NCI-H524 treated with DMSO at 0.1 percent for 48 hours (cell line): Measurements from ENCODE around the gene ADCY2.

Experiments
- DNase-seq: peaks from one replicate; lab custom pipeline; 2025; lab: John Stamatoyannopoulos, UW

ADCY2 gene

DNA sequence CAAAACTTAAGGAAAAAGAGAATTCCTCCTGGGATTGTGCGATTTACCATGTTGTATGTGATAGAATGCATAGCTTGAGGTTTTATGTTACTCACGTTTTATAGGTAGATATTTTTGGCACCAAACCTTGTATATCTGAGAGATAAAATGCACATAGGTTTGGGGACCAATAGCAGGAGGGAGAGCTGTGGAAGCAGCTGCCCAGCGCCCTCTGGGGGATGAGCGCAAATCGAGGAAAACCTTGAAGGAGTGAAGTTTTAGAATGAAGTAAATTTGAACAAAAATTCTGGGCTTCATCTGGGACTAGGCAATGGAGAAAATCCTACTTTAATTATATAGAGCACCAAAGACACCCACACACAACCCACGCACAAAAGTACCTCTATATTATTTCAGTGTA lies 197.0 kb downstream of the ADCY2 start:
- no peak for DNase-seq

DNA sequence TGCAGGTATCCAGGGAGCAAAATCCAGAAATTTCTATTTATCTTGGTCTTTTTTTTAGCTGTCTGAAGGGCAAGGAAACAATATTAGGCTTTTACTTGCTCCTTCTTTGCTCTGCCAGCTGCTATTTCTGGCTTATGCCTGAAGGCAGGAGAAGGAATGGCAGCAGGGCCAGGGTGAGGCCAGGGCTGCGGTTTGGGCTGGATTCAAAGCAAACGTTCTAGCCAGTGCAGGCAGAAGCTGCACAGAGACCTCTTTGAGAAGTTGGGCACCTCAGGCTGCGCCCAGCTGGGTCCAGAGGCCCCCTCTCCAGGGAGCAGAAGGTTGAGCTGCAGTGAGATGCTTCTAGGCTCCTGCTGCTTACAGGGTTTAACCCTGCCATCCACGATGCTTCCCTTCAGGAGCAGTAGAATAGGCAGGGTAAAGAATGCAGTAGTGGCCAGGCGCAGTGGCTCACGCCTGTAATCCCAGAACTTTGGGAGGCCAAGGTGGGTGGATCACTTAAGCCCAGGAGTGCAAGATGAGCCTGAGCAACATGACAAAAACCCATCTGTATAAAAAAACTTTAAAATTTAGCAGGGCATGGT lies 201.2 kb downstream of the ADCY2 start:
- no peak for DNase-seq

DNA sequence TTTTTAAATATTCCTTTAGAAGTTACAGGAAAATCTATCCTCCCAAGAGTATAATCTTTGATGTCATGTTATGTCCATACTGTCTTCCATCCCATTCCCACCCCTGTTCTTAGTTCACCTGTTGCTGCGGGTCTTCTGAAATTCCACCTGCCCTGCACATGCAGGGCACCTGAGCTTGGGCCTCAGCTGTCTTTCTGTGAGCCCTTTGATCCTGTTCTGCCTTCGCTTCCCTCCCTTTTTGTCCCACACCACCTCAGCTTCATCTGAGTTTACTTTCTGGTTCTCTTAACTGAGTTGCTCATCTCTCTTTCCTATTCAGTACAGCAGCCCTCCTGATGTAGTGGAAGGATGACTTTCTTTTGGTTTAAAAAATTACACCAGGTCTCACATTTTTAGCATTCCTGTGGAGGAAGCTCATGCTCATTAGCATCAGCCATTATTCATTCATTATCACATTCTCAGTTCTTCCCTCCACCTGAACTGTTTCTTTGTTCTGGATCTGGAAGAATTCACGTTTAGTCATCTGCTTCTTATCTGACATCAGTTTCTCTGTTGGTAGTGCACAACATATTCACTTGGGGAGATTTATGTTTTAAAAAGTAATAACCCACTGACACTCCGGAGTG lies 211.0 kb downstream of the ADCY2 start:
- DNase-seq: no peak

DNA sequence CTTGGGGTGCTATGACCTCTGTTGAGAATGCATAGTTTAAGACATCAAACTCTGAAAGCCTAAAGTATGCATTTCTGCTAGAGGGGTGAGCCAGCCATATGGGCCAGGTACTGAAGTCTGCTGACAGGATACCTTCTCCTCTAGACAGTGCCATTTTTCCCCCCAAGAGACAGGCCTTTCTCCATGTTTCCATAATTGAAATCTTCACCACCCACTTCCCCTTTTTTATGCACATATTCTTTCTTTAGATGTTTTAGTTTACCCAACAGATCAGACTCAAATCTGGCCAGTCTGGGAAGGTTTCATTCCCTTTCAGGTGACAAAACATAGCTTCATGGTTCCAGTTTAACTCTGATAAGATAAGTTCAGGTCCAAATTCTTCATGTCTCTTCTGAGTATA lies 212.8 kb downstream of the ADCY2 start:
- no peak for DNase-seq

DNA sequence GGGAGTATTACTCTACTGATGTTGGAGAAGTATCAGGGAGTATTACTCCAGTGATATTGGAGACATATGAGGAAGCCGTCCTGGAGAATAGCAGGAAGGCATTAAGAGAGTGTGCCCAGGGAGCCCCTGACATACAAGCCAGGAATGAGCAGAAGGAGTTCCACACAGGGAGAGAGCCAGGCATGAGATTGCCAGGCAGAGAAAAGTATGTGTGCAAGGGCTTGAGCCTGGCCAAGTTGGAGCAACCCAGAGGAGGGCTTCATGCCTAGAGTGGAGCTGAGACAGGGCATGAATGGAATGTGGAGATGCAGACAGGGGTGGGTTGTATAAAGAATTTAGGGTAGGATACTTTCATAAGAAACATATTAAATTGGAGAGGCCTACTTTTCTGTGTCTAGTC lies 213.8 kb downstream of the ADCY2 start:
- no peak for DNase-seq

DNA sequence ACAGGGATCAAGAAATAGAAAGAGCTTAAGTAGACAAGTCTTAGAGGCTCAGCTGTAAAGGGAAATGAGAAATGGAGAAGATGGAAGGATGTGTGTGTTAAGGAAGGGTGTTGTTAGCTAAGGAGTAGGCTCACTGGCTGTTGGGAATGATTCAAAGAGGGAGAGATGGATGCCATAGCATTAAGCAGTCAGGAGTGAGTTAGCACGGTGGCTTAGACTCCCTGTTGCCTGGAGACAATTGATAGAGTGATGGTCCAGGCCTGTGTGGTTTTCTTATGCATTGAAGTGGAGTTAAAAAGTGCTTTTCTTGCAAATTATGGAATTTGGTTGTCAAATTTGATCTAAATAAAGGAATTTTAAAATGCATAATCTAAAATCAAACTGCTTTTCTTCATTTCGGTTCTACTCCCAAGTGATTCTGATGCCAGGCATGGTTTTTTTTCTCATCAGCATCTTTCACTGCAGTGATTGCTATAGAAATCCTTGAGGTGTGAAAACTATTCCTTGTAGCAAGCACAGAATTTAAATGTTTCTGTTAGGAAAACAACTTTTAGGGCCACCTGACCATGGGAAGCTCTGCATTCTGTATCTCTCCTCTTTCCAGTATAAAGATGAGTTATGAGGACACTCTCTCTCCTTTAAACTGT lies 214.7 kb downstream of the ADCY2 start:
- DNase-seq: no peak

DNA sequence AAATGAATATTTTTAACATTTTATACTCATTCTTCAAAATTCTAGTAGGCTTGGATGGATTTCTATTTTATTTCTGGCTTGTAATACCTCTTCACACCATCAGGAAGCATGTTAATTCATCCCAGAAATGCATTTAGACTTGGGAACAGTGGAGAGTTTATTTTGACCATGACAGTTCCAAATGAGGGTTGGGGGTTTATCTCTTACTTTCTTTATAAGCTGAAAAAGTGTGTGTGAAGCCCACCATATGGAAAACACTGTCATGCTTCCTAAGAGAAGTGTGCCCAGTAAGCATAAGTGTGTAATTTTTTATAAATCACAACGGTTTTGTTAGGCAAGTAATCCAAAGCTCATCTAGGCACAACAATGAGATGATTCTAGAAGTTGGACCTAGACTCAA lies 215.6 kb downstream of the ADCY2 start:
- DNase-seq: no peak

DNA sequence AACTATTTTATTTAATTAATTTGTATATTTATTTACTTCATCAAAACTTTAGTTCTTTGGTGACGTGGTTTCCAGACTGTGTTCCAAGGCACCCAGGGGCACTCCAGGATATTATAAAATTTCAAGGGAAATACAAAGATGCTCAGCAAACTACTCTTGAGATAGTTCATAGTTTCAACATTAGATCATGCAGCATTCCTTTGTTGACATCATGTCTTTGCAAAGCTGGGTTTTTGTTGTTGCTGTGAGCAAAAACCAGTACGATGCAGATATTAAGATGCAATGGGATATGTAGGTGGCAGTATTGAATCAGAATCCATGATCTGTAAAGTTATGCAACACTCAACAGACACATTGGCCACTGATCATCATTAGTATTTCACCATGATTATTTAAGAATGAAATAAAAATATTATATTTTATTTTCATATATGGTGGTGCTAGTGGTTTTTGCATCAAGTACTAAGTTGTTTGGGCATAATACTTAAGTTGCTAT lies 219.7 kb downstream of the ADCY2 start:
- no peak for DNase-seq

DNA sequence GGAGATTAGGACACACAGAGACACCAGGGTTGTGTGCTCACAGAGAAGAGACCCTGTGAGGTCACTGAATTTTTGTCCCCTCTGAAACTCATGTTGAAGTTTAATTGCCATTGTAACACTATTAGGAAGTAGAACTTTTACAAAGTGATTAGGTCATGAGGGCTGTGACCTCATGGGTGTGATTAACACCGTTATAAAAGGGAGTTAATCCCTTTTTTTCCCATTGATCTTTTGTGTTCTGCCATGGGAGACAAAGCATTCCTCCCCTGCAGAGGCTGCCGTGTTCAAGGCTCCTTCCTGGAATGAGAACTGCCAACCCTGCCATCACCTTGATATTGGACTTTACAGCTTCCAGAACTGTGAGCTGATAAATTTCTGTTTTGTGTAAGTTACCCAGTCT lies 221.0 kb downstream of the ADCY2 start:
- no peak for DNase-seq

DNA sequence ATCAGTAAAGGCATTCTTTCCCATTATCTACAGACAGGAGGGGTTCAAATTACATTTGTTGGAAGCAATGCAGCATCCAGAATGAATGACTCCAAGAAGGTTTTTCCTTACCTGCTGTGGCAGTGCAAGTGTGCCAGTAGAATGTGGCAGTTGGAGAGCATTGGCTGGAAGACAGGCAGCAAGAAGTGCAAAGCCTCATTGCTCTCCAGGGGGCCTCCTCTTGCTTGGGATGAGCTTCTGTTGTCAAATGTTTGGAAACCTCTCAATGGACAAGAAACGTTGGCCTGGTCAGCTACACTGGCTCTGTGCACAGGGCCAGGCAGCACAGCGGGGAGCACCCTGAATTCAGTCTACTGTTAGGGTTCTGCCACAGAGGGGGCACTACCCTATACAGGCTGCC lies 226.6 kb downstream of the ADCY2 start:
- DNase-seq: no peak

DNA sequence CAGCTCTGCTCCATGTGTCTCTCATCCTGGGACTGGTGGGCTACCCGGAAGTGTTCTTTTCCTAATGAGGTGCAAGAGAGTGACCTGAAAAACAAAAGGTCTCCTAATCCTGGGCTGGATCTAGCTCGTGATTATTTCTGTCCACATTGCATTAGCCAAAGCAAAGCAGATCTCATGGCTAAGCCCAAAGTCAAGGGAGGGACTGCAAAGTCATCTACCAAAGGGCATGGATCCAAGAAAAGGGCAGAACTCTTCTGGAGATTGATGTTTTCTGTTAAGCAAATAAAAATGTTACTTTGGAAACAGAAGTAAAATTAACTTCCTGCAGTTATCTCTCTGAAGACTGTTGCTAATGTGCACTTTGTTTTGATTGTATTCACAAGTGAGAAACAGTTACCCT lies 229.8 kb downstream of the ADCY2 start:
- no peak for DNase-seq

DNA sequence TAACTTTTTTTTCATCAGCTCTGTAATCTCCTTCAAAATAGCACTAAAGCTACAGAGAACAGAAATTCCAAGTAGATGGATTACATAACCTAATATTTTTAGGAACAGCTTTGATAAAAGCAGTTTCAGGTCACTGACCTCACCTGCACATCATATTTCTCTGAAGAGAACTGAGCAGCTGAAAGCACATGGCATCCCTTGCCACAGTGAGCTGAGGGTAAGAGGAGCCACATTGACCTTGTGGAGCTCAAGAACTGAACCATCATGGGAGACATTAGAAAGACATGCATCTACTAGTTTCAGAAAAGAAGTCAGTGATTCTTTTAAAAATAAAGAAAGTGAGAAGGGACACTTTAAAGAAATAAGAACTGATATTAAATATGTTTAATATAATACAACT lies 232.3 kb downstream of the ADCY2 start:
- DNase-seq: no peak

DNA sequence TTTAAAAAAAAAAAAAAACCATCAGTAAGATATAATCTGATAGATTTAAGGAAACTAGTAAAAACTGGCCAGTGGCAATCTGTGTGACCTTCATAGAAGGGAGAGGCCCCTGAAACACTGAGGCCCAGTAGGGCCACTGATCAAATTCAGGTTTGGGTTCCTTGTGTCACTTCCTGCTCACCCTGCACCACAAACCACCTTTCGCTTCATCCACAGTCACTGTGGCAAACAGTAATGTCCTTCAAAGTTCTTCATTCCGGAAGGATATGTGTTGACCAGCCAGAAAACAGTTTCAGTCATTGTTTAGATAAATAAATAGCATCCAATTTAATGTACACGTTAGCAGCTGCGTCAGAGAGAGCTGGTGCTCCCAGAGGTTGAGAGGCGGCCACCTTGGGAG lies 232.9 kb downstream of the ADCY2 start:
- DNase-seq: no peak

DNA sequence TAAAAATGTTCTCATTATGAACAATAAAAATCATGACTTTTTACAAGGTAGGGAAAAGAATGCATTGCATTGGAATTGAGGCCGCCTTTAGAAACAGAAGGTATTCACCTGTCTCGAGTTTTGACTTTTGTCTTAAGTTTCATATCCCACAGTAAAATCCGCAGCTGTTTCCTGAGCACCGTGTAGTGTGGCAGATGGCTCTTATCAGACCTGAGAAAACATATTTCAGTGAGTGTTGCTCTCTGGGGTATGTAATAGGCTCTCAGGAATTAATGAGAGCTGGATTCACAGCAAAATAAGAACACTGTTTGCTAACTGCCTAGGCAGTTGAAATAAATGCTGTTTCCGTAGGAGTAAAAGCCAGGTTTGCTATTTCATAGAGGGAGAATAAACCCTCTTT lies 233.6 kb downstream of the ADCY2 start:
- peak; percentile 92 for DNase-seq

DNA sequence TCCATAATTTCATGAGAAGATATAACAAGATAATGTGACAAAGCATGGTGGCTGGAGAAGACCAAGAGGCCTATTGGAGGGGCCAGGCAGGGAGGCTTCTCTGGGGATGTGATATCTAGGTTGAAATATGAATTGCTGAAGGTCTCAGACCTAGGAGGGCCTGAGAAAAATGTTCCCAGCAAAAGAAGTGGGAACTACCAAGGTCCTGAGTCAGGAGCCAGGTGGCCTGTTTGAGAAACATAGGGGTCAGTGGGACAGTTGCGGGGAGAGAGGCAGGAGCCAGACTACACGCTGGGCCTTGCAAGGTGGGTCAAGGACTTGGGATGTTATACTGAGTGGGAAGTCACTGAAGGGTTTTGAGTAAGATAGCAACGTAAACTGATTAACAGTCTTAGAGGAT lies 238.9 kb downstream of the ADCY2 start:
- no peak for DNase-seq

DNA sequence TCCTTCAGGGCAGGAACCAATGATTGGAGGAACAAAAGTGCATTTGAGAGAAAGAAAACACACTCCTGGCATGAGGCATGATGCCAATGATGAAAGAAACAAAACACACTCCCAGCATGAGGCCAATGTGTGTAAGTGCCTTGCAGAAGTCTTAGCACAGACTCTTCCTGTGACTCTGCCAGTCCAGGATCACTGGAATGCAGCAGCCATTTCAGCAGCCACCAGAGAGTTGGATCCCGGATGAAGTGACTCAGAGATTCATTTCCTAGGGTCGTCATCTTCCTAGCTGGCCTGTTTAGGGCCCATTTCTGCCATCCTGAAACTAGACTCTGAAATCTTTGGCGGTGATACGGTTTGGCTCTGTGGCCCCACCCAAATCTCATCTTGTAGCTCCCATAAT lies 242.5 kb downstream of the ADCY2 start:
- DNase-seq: no peak

DNA sequence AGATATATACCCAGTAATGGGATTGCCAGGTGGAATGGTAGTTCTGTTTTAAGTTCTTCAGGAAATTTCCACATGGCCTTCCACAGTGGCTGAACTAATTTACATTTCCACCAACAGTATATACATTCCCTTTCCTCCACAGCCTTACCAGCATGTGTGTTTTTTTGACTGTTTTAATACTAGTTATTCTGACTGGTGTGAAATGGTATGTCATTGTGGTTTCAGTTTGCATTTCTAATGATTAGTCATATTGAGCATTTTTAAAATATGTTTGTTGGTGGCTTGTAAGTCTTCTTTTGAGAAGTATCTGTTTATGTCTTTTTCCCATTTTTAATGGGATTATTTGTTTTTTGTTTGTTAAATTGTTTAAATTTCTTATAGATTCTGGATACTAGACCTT lies 246.1 kb downstream of the ADCY2 start:
- DNase-seq: no peak

DNA sequence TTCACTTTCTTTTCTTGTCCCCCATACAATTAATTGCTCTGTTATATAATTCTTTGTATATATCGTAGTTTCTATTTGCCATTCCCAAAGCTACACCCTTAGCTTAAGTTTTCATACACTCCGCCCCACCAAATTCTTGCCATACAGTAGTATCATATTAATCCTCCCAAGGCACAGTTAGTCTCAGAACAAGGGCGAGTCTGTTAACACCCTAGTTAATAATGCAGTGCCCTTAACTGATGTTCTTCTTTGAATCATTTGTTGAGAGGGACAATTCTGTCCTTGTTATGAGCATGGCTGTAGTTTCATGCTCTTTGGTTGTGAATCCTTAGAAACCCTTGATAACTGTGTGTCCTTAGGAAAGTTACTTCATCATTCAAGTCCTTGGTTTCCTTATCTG lies 248.8 kb downstream of the ADCY2 start:
- no peak for DNase-seq

DNA sequence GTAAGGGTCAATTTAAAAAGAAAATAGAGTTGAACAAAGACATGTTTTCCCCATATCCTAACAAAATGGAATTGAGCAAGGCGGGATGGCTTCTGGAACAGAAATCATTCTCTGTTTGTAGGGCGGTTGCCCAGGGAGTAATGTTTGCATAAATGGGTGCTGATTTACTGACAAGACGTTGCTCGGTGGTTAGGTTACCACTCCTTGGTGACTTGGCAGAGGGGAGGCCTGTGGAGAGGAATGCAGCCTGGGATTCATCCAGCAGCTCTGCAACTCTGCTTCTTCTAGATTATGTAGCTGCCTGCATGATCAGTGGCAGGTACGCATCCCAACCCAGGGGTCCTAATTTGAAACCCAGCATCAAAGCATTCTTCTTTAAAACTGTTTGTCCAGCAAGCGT lies 254.8 kb downstream of the ADCY2 start:
- no peak for DNase-seq

DNA sequence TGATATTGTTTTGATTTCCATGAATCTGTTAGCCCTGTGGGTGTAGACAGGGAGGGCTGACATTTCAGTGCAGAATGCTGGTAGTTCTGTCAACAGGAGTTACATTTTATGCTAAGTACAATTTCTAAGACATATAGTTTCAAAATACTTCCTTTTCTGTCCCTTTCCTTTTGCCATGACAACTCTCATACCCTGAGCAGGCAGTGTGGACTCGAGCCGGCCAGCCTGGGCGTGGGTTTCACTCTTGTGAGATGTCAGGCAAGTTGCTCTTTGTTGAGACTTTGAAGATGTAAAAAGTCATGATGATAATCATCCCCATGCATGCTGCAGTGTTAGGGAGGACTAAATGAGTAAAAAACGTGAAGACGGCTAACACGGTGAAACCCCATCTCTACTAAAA lies 257.1 kb downstream of the ADCY2 start:
- no peak for DNase-seq

DNA sequence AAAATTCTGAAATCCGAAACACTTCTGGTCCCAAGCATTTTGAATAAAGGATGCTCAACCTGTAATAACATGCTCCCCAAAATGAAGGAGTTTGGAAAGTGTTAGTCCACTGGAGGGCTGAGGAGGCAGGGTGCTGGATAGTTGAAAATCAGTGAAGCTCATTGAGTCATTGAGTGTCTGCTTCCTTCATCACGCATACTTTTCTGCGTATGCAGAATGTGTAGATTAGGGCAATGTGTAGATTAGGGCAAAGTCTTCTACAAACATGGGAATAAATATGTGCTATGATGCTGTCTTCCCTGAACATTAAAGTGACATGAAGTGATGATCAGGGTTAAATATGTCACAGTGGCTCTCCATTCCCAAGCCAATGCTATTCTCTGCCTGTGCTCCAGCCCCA lies 261.2 kb downstream of the ADCY2 start:
- no peak for DNase-seq

DNA sequence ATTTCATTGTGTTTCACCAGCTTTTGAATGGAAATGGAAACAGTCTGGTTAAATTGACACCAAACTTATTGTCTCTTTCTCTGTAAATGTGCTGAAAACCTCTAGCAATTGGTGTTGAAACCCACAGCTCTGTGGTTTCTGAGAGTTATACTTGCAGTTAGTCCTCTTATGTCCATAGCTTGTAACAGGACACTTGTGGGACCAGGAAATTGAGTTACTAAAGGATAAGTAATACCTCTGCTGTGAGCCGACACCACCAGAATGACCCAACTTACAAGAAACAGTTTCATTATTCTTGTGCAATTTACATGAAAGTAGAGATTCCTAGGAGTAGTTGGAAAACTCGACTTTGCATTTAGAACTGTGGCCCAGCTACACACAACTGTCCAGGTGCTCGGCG lies 263.5 kb downstream of the ADCY2 start:
- no peak for DNase-seq

DNA sequence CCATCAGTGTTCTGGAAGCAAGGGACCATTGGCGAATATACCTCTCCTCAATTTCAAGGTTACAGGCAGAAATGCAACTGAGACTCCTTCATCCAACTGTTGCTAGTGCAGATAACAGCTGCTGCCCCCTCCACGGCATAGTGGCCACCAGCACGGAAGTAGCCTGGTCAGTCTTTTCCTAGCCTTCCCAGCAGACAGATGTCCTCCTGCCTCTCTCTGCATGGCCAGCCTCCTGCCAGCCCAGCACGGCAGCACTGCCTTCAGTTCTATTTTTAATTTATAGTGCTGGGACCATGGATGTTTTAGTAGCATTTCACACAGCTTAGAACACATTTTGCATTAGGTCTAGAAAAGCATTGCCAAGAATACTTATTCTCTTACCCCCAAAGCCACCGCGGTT lies 266.4 kb downstream of the ADCY2 start:
- no peak for DNase-seq

DNA sequence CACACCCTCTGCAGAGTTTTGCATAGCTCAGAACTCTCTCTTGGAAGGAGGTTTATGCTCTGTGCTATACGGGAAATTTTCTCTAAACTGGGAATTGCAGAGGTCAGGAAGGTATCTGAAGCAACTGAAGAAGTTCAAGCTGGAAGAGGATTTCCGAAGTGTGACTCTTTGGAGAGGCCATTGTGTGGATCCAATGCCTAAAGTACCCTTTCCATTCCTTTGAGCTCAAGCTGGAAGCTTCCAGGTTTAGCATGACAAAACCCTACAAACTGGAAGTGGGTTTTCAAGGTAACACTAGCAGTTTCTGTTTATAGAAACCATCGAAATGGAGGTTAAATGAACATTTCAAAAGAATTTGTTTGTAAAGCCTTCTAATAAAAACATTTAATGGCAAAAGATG lies 267.9 kb downstream of the ADCY2 start:
- DNase-seq: no peak
